ENCODE data around the gene ACIN1. TPM values are rescaled to one million over a fixed set of nuclear protein-coding genes. Genes with fewer than 3 reads are reported as not detected.

The ACIN1 gene
- polyA plus RNA-seq, 1 experiment: 123 TPM

GRCh38 chr14:23028799-23029198 lies 66.1 kb downstream of the ACIN1 start:
- ChIA-PET POLR2A (no interaction called here), CTCF (interaction anchor here (1.2 to 2.3 kb wide), 4 partner anchors 14 to 42 kb away, joined by 4 to 9 read pairs (median 5); partner anchors contain the start of gene CDH24)
- H3K36me3 ChIP-seq (ENCODE audit: control insufficient read depth, insufficient read depth, low read length): peaks cover 13% of the 10 kb centered on the region
- no peak overlapping the region for H3K4me3 ChIP-seq (ENCODE audit: low read depth, low read length)
- H3K27me3 ChIP-seq (ENCODE audit: control insufficient read depth, insufficient read depth, low read length): no peaks in the 10 kb centered on the region
- TF ChIP-seq CTCF (IDR thresholded peaks at IDR 0.05; ENCODE audit: insufficient read depth, low read depth, low read length): no peak
- DNase-seq (ENCODE audit: low read depth): no peak

GRCh38 chr14:23025151-23025814 lies 69.7 kb downstream of the ACIN1 start:
- no peak for TF ChIP-seq CTCF (IDR thresholded peaks at IDR 0.05; ENCODE audit: insufficient read depth, low read depth, low read length)
- ChIA-PET CTCF (interaction anchor here (1.1 to 4.3 kb wide), 5 partner anchors 10 to 46 kb away, joined by 4 to 19 read pairs (median 6); partner anchors contain the start of gene CDH24), POLR2A (no interaction called here)
- no peak overlapping the region for H3K4me3 ChIP-seq (ENCODE audit: low read depth, low read length)
- peaks cover 5% of the 10 kb centered on the region for H3K36me3 ChIP-seq (ENCODE audit: control insufficient read depth, insufficient read depth, low read length)
- no peaks in the 10 kb centered on the region for H3K27me3 ChIP-seq (ENCODE audit: control insufficient read depth, insufficient read depth, low read length)
- DNase-seq (ENCODE audit: low read depth): no peak

GRCh38 chr14:23024612-23025075 lies 70.3 kb downstream of the ACIN1 start:
- TF ChIP-seq CTCF (IDR thresholded peaks at IDR 0.05; ENCODE audit: insufficient read depth, low read depth, low read length): no peak
- Histone ChIP-seq H3K27me3 (ENCODE audit: control insufficient read depth, insufficient read depth, low read length) (no peaks in the 10 kb centered on the region), H3K4me3 (ENCODE audit: low read depth, low read length) (no peak overlapping the region), H3K36me3 (ENCODE audit: control insufficient read depth, insufficient read depth, low read length) (peaks cover 5% of the 10 kb centered on the region)
- ChIA-PET POLR2A (no interaction called here), CTCF (interaction anchor here (1.0 to 4.3 kb wide), 7 partner anchors 9 to 70 kb away, joined by 3 to 19 read pairs (median 6); partner anchors contain the start of genes ACIN1 and CDH24)
- DNase-seq (ENCODE audit: low read depth): no peak

- peaks cover 5% of the 10 kb centered on the region for H3K36me3 ChIP-seq (ENCODE audit: control insufficient read depth, insufficient read depth, low read length)
- no peaks in the 10 kb centered on the region for H3K27me3 ChIP-seq (ENCODE audit: control insufficient read depth, insufficient read depth, low read length)
- TF ChIP-seq CTCF (IDR thresholded peaks at IDR 0.05; ENCODE audit: insufficient read depth, low read depth, low read length): no peak
- H3K4me3 ChIP-seq (ENCODE audit: low read depth, low read length): no peak overlapping the region
- ChIA-PET CTCF (interaction anchor here (1.0 to 4.3 kb wide), 6 partner anchors 9 to 71 kb away, joined by 3 to 19 read pairs (median 6); partner anchors contain the start of gene ACIN1), POLR2A (no interaction called here)
- DNase-seq (ENCODE audit: low read depth): no peak
Measured at GRCh38 chr14:23023795-23024152, 71.2 kb downstream of the ACIN1 start.

- Histone ChIP-seq H3K4me3 (ENCODE audit: low read depth, low read length) (no peak overlapping the region), H3K36me3 (ENCODE audit: control insufficient read depth, insufficient read depth, low read length) (peaks cover 4% of the 10 kb centered on the region), H3K27me3 (ENCODE audit: control insufficient read depth, insufficient read depth, low read length) (no peaks in the 10 kb centered on the region)
- ChIA-PET CTCF (interaction anchor here (1.1 to 4.3 kb wide), 5 partner anchors 10 to 35 kb away, joined by 5 to 19 read pairs (median 6); no protein-coding TSS in a partner anchor), POLR2A (no interaction called here)
- TF ChIP-seq CTCF (IDR thresholded peaks at IDR 0.05; ENCODE audit: insufficient read depth, low read depth, low read length): no peak
- DNase-seq (ENCODE audit: low read depth): no peak
Measured at GRCh38 chr14:23023022-23023794, 71.7 kb downstream of the ACIN1 start.

Measured in BJ (cell line).